Spleen (tissue), 11 donors: Measurements from ENCODE around the gene SV2C. TPM values are rescaled to one million over a fixed set of nuclear protein-coding genes. Genes with fewer than 3 reads are reported as not detected.

ENCODE experiments used
- DNase-seq: peaks from one replicate; pipeline ENCODE4 v3.0.0-alpha.2; 2020
- H3K27ac ChIP-seq, 8 donors: fragments of 200-600 bp; sonication (generic) in 7 of 8; 1 replicate in 4 of 8; 2 replicates in 4 of 8; pipeline versions ENCODE4 v1.5.0 to v1.8.0; 2016 to 2021; ENCODE audit warnings: inconsistent platforms in 4 of 8, mild to moderate bottlenecking in 4 of 8, moderate library complexity in 1 of 8
- H3K27me3 ChIP-seq, 7 donors: fragments of 200-600 bp; sonication (generic) in 6 of 7; replicated peaks in 1 of 7; 1 replicate in 4 of 7; 2 replicates in 3 of 7; pipeline versions ENCODE4 v1.5.0 to v1.8.0; 2016 to 2021; ENCODE audit warnings: inconsistent platforms in 3 of 7, mild to moderate bottlenecking in 1 of 7
- H3K36me3 ChIP-seq, 6 donors: fragments of 200-600 bp; sonication (generic) in 5 of 6; 1 replicate in 4 of 6; 2 replicates in 2 of 6; pipeline versions ENCODE4 v1.5.0 to v1.8.0; 2016 to 2021; ENCODE audit warnings: inconsistent platforms in 2 of 6
- H3K4me1 ChIP-seq, 6 donors: fragments of 200-600 bp; sonication (generic) in 5 of 6; 1 replicate in 3 of 6; 2 replicates in 3 of 6; pipeline versions ENCODE4 v1.5.0 to v1.8.0; 2016 to 2021; ENCODE audit warnings: inconsistent platforms in 3 of 6
- H3K4me3 ChIP-seq, 8 donors: fragments of 200-600 bp; sonication (generic) in 7 of 8; 1 replicate in 4 of 8; 2 replicates in 4 of 8; pipeline versions ENCODE4 v1.5.0 to v1.8.0; 2016 to 2021; ENCODE audit warnings: inconsistent platforms in 4 of 8, mild to moderate bottlenecking in 4 of 8, moderate library complexity in 2 of 8
- H3K9me3 ChIP-seq, 8 donors: fragments of 200-600 bp; sonication (generic) in 7 of 8; 1 replicate in 4 of 8; 2 replicates in 4 of 8; pipeline versions ENCODE4 v1.5.0 to v1.8.0; 2016 to 2021; ENCODE audit warnings: inconsistent platforms in 4 of 8
- POLR2A ChIP-seq, 3 donors: fragments of 450-650 bp; IDR thresholded peaks; one replicate each; pipeline ENCODE4 v1.5.1; 2017; ENCODE audit warnings: antibody characterized with exemption in 3 of 3, mild to moderate bottlenecking in 1 of 3
- POLR2AphosphoS5 ChIP-seq, 3 donors: sonication (generic); formaldehyde crosslinking; IDR thresholded peaks; one replicate each; pipeline ENCODE4 v1.5.1; 2017; ENCODE audit warnings: antibody characterized with exemption in 3 of 3
- WGBS, 5 donors: extraction: QIAGEN DNeasy Blood & Tissue Kit in 3 of 5; methylation state at CpG; one replicate each; pipeline versions ENCODE4 v1.1.5 to v1.1.7; 2013 to 2018; 5-methylcytosine and 5-hydroxymethylcytosine counted together
- intact Hi-C: fragments of 100-400 bp; cut with DNase I; formaldehyde crosslinking; loops from one replicate; pipeline ENCODE4 v1.15.0; 2023; ENCODE audit warnings: low total_unique reads
- polyA plus RNA-seq, 3 donors: library from polyadenylated mRNA; stranded (reverse); fragments of 200-250 nt; gene quantifications; one replicate each; pipeline ENCODE4 v1.2.1, GENCODE V29; 2013
- total RNA-seq, 7 donors: library from RNA; depleted of rRNA in 3 of 7; stranded (reverse); fragments of >200 nt in 3 of 7; fragmentation: NEBNext Ultra II Directional in 4 of 7; extraction: Animal tissue kit (Norgen Biotek cat#: 25700) in 4 of 7; gene quantifications; one replicate each; pipeline versions ENCODE4 v1.1.0 to v1.2.1, GENCODE V29; 2016 to 2021
- TF ChIP-seq, protein P1 (sequence below), 11 experiments: fragments of 200-600 bp in 7 of 11; fragments of 450-650 bp in 4 of 11; sonication (generic) in 4 of 11; IDR thresholded peaks in 8 of 11; conservative IDR thresholded peaks in 3 of 11; 1 replicate in 7 of 11; 2 replicates in 4 of 11; pipeline versions ENCODE4 v1.4.0 to v1.8.0; 2016 to 2021; ENCODE audit warnings: antibody characterized with exemption in 11 of 11, inconsistent platforms in 4 of 11, mild to moderate bottlenecking in 1 of 11
- donor health status: healthy with polysubstance abuse.
- donor health status: DM: no; HTN: no; CAD: no; lungs with moderate emphysema.
- donor health status: DM: no; HTN: no; CAD: no.
- donor health status: Bipolar disorder and iron deficiency.
- donor health status: healthy.
- donor health status: DM: no; HTN: no; CAD: no.
- donor health status: DM: yes; HTN: yes; CAD: no.

Gene SV2C
- total and polyA plus RNA-seq, 10 donors = 0.02 to 0.43 (median 0.11) TPM

DNA sequence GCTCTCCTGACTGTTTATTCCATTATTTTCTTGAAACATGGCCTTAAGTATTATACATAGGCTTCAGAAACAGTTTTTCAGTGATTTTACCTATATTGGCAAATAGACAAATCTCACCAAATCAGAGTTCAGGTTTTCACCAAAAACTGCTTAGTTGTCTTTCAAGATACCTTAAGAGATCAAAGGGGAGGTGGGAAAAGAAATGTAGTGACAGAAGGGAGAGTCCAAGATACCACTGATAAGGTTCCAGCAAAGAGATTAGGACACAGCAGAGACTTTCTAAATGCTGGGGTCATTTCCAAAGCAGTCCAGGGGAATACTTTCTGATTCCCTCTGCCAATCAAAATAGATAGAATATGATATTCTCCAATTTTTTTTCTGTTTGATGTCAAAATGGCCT lies 246.2 kb downstream of the SV2C start:
- Histone ChIP-seq H3K27ac (no peak overlapping the region), H3K4me1 (peaks cover 9 to 44% (median 34%) of the 10 kb centered on the region in 6 donors), H3K27me3 (no peaks in the 10 kb centered on the region), H3K36me3 (no peaks in the 10 kb centered on the region), H3K9me3 (no peaks in the 10 kb centered on the region), H3K4me3 (no peak overlapping the region)
- intact Hi-C loops = no loop called here
- TF ChIP-seq POLR2AphosphoS5 (IDR thresholded peaks at IDR 0.05) (no peak), POLR2A (IDR thresholded peaks at IDR 0.05) (no peak)
- TF ChIP-seq, protein P1, sequence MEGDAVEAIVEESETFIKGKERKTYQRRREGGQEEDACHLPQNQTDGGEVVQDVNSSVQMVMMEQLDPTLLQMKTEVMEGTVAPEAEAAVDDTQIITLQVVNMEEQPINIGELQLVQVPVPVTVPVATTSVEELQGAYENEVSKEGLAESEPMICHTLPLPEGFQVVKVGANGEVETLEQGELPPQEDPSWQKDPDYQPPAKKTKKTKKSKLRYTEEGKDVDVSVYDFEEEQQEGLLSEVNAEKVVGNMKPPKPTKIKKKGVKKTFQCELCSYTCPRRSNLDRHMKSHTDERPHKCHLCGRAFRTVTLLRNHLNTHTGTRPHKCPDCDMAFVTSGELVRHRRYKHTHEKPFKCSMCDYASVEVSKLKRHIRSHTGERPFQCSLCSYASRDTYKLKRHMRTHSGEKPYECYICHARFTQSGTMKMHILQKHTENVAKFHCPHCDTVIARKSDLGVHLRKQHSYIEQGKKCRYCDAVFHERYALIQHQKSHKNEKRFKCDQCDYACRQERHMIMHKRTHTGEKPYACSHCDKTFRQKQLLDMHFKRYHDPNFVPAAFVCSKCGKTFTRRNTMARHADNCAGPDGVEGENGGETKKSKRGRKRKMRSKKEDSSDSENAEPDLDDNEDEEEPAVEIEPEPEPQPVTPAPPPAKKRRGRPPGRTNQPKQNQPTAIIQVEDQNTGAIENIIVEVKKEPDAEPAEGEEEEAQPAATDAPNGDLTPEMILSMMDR (IDR thresholded peaks at IDR 0.05 in 8 of 11, conservative IDR thresholded peaks at IDR 0.05 in 3 of 11) = no peak
- no peak for DNase-seq

GRCh38 chr5:76331126-76331525 lies 247.9 kb downstream of the SV2C start:
- no peak for DNase-seq
- H3K27me3 ChIP-seq = no peaks in the 10 kb centered on the region
- peak overlapping the region in 3 of 8 donors; percentile 5 to 50 (median 32) for H3K27ac ChIP-seq
- peaks cover 0 to 30% (median 21%) of the 10 kb centered on the region in 6 donors for H3K4me1 ChIP-seq
- intact Hi-C loops = no loop called here
- H3K4me3 ChIP-seq = no peak overlapping the region
- no peaks in the 10 kb centered on the region for H3K36me3 ChIP-seq
- no peaks in the 10 kb centered on the region for H3K9me3 ChIP-seq
- WGBS, 5 donors = 22 to 43% (median 36%) methylated on average over 4 of the region's 4 CpGs
- no peak for TF ChIP-seq POLR2AphosphoS5 (IDR thresholded peaks at IDR 0.05)
- TF ChIP-seq, protein P1 (IDR thresholded peaks at IDR 0.05 in 8 of 11, conservative IDR thresholded peaks at IDR 0.05 in 3 of 11) = no peak
- TF ChIP-seq POLR2A (IDR thresholded peaks at IDR 0.05) = no peak

DNA sequence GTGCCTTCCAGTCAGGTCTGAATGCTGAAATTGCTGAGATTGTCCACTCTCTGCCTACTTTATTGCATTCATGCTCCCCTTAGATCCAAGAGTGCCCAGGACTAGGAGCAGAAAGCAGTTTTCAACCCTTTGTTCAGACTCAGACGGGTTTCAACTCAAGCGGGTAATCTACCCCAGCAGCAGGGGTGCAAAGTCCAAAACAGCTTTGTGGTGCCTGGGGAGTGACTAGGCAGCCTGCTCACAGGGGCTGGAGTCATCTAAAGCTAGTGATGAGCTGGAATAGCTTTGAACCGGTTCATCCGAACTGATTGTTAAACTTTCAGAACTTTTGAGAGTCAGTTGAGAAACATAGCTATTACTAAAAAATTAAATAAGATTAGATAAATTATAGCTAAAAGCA lies 248.9 kb downstream of the SV2C start:
- H3K4me1 ChIP-seq = peaks cover 0 to 21% (median 12%) of the 10 kb centered on the region in 6 donors
- H3K27me3 ChIP-seq = no peaks in the 10 kb centered on the region
- peak overlapping the region in 1 of 8 donors; percentile 50 for H3K27ac ChIP-seq
- peaks cover 0 to 3% (median 0%) of the 10 kb centered on the region in 8 donors for H3K9me3 ChIP-seq
- no peaks in the 10 kb centered on the region for H3K36me3 ChIP-seq
- H3K4me3 ChIP-seq = no peak overlapping the region
- intact Hi-C loops = no loop called here
- TF ChIP-seq, protein P1 (IDR thresholded peaks at IDR 0.05 in 8 of 11, conservative IDR thresholded peaks at IDR 0.05 in 3 of 11) = no peak
- TF ChIP-seq POLR2A (IDR thresholded peaks at IDR 0.05) (no peak), POLR2AphosphoS5 (IDR thresholded peaks at IDR 0.05) (no peak)
- no peak for DNase-seq
- WGBS, 5 donors = 88 to 97% (median 94%) methylated on average over 4 of the region's 4 CpGs

- no peaks in the 10 kb centered on the region for H3K27me3 ChIP-seq
- DNase-seq = no peak
- TF ChIP-seq, protein P1 (IDR thresholded peaks at IDR 0.05 in 8 of 11, conservative IDR thresholded peaks at IDR 0.05 in 3 of 11) = no peak
- no peak for TF ChIP-seq POLR2AphosphoS5 (IDR thresholded peaks at IDR 0.05)
- no peak for TF ChIP-seq POLR2A (IDR thresholded peaks at IDR 0.05)
- no peak overlapping the region for H3K4me3 ChIP-seq
- intact Hi-C loops = no loop called here
- peaks cover 0 to 3% (median 0%) of the 10 kb centered on the region in 8 donors for H3K9me3 ChIP-seq
- H3K27ac ChIP-seq = no peak overlapping the region
- H3K4me1 ChIP-seq = peaks cover 0 to 17% (median 11%) of the 10 kb centered on the region in 6 donors
- H3K36me3 ChIP-seq = no peaks in the 10 kb centered on the region
- WGBS, 5 donors = 52 to 91% (median 88%) methylated on average over 2 of the region's 2 CpGs
Measured at GRCh38 chr5:76332611-76333205, 249.5 kb downstream of the SV2C start.
